Activated CD8-positive, alpha-beta T cell treated with anti-CD3 and anti-CD28 coated beads, Interleukin-2, amount 10 ng/mL, durations not matched to agents 7 days and 5 days (primary cell): ENCODE measurements around the gene RASGRF1. TPM values are rescaled to one million over a fixed set of nuclear protein-coding genes. Genes with fewer than 3 reads are reported as not detected.
"Not testable (repeated sequence)": the region's sequence is repeated elsewhere in the genome, so short reads cannot be mapped to it uniquely, and the experiment has no call there.

Source experiments
- ATAC-seq: fragments of 150-1000 bp; cut with Tn5 transposase; one replicate; pipeline ENCODE4 v1.10.0; 2021; ENCODE audit warnings: moderate library complexity
- CTCF ChIA-PET: fragments of 350-600 bp; sonication (Branson Sonifier 250); formaldehyde crosslinking; loops from one replicate; lab custom pipeline; 2021; ENCODE audit warnings: antibody characterized with exemption; lab: Charles Lee
- POLR2A ChIA-PET: fragments of 350-600 bp; sonication (Branson Sonifier 250); formaldehyde crosslinking; loops from one replicate; lab custom pipeline; 2021; ENCODE audit warnings: antibody characterized with exemption; lab: Charles Lee
- DNase-seq: peaks from one replicate; pipeline ENCODE4 v3.0.0-alpha.2; 2020
- H3K27ac Mint-ChIP-seq: one replicate; pipeline ENCODE4 v1.8.0; 2021; ENCODE audit warnings: mild to moderate bottlenecking, mixed read lengths
- H3K27me3 Mint-ChIP-seq: one replicate; pipeline ENCODE4 v1.8.0; 2021; ENCODE audit warnings: low read depth, mixed read lengths
- H3K36me3 Mint-ChIP-seq: one replicate; pipeline ENCODE4 v1.8.0; 2021; ENCODE audit warnings: low read depth, mixed read lengths
- H3K4me1 Mint-ChIP-seq: one replicate; pipeline ENCODE4 v1.8.0; 2021; ENCODE audit warnings: low read depth, mixed read lengths
- H3K4me3 Mint-ChIP-seq: one replicate; pipeline ENCODE4 v1.8.0; 2021; ENCODE audit warnings: mild to moderate bottlenecking, mixed read lengths
- H3K9me3 Mint-ChIP-seq: one replicate; pipeline ENCODE4 v1.8.0; 2022; ENCODE audit warnings: mixed read lengths; ENCODE audit not compliant: insufficient read depth
- total RNA-seq, 2 experiments: library from RNA; stranded (reverse); gene quantifications; one replicate each; pipeline ENCODE4 v1.2.3, GENCODE V29; 2021

Gene RASGRF1
- total RNA-seq, 2 experiments from 2014 or later: not detected

GRCh38 chr15:78997981-78998499 is 92.5 kb downstream of the RASGRF1 start:
- no peaks in the 10 kb centered on the region for H3K4me1 Mint-ChIP-seq
- no peaks in the 10 kb centered on the region for H3K36me3 Mint-ChIP-seq
- H3K27me3 Mint-ChIP-seq: peaks cover 2% of the 10 kb centered on the region
- CTCF ChIA-PET: interaction anchor here (0.8 kb wide), 1 partner anchor 9 kb away, joined by 3 read pairs; no protein-coding TSS in a partner anchor
- POLR2A ChIA-PET: no interaction called here
- DNase-seq (no peak), ATAC-seq (no peak)
- no peak overlapping the region for H3K27ac Mint-ChIP-seq
- H3K4me3 Mint-ChIP-seq: no peak overlapping the region
- H3K9me3 Mint-ChIP-seq: no peaks in the 10 kb centered on the region

- POLR2A ChIA-PET: no interaction called here
- Mint-ChIP-seq H3K27ac (no peak overlapping the region), H3K9me3 (no peaks in the 10 kb centered on the region), H3K36me3 (no peaks in the 10 kb centered on the region), H3K4me3 (no peak overlapping the region), H3K4me1 (no peaks in the 10 kb centered on the region), H3K27me3 (peaks cover 2% of the 10 kb centered on the region)
- ATAC-seq (no peak), DNase-seq (no peak)
- CTCF ChIA-PET: no interaction called here
These were observed 93.7 kb downstream of the RASGRF1 start for GRCh38 chr15:78996894-78997275.

DNA sequence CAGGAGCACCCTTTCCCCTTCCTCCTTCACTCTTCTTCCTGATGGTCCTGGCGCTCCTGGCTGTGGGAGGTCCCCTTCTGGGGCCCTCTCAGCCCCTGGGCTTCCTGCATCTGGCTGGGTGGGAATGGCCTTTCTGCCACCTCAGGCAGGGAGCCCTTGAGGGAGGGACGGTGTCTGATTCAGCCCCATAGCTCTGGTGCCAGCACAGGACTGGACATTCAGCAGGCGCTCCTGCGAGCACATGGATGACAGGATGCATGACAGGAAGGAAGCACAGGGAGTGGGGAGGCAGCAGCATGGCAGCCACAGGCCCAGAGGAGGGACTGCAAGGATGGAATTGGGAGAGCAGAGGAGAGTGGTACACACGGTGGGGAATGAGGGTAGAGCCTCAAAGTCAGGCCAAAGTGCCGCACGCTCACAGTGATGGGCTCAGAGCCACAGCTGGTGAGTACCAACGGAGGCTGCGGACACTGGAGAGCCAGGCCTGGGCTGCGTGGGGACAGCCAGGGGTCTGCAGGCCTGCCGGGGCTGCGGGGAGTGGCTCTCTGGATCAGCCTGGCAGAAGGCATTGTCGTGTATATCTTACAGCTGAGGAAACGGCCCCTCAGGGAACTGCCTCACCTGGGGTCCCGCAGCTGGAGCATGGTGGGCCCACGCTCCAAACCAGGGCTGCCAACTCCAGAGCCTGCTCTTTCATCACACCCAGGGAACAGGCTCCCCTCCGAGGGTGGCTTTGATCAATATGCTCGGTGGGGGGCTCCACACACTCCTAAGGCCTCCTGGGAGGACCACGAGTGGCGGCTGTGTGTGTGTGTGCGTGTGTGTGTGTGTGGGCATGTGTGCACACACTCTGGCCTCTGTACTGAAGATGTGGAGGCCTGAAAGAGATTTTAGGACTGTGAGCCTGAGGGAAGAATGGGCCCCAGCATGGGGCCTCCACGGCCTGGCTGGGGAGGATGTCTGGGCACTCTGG is 94.4 kb downstream of the RASGRF1 start:
- Mint-ChIP-seq H3K36me3 (no peaks in the 10 kb centered on the region), H3K4me3 (no peak overlapping the region), H3K27me3 (no peaks in the 10 kb centered on the region), H3K9me3 (no peaks in the 10 kb centered on the region), H3K4me1 (no peaks in the 10 kb centered on the region), H3K27ac (no peak overlapping the region)
- DNase-seq: no peak
- POLR2A ChIA-PET: no interaction called here
- no peak for ATAC-seq
- CTCF ChIA-PET: interaction anchor here (1.1 kb wide), 1 partner anchor 19 kb away, joined by 3 read pairs; no protein-coding TSS in a partner anchor

- H3K4me1 Mint-ChIP-seq, H3K9me3 Mint-ChIP-seq, H3K36me3 Mint-ChIP-seq, H3K4me3 Mint-ChIP-seq, POLR2A ChIA-PET, ATAC-seq, H3K27me3 Mint-ChIP-seq, H3K27ac Mint-ChIP-seq, DNase-seq: not testable (repeated sequence)
- CTCF ChIA-PET: interaction anchor here (1.1 to 1.5 kb wide), 2 partner anchors 18 to 190 kb away, joined by 3 read pairs; no protein-coding TSS in a partner anchor
These were observed 95.4 kb downstream of the RASGRF1 start for GRCh38 chr15:78995161-78995560.

DNA sequence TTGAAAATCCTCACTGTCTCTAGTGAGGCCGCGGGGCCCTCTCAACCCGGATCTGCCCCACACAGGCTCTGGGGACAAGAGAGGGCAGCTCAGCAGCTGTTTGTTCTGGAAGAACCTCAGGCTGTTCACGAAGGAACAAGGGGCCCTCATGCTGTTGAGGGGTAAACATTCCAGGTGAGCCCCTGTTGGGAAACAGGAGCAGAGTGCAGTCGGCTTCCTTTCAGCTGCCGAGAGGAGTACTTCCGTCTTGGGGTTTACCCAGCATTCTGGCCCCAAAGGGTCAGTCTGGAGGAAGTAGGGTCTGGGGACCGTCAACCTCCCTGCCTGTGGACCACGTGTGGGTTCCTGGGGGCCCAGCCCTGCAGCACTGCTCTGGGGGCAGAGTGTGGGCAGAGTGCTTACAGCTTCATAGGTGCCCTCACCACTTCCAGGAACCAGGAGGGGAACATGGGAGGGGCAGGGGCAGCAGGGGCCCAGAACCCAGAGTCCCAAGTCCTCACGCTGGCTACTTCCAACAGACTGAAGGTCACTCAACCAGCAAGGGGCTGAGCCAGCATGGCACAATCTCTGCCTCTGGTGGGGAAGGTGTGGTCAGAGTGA is 96.5 kb downstream of the RASGRF1 start:
- no peak overlapping the region for H3K27ac Mint-ChIP-seq
- H3K27me3 Mint-ChIP-seq: no peaks in the 10 kb centered on the region
- CTCF ChIA-PET: interaction anchor here (1.5 kb wide), 1 partner anchor 191 kb away, joined by 3 read pairs; no protein-coding TSS in a partner anchor
- no peak for ATAC-seq
- no peak overlapping the region for H3K4me3 Mint-ChIP-seq
- POLR2A ChIA-PET: no interaction called here
- no peak for DNase-seq
- no peaks in the 10 kb centered on the region for H3K36me3 Mint-ChIP-seq
- H3K9me3 Mint-ChIP-seq: no peaks in the 10 kb centered on the region
- H3K4me1 Mint-ChIP-seq: no peaks in the 10 kb centered on the region

- ChIA-PET POLR2A (no interaction called here), CTCF (no interaction called here)
- no peaks in the 10 kb centered on the region for H3K9me3 Mint-ChIP-seq
- peaks cover 2% of the 10 kb centered on the region for H3K27me3 Mint-ChIP-seq
- DNase-seq (no peak), ATAC-seq (no peak)
- H3K27ac Mint-ChIP-seq: no peak overlapping the region
- peaks cover 5% of the 10 kb centered on the region for H3K4me1 Mint-ChIP-seq
- no peak overlapping the region for H3K4me3 Mint-ChIP-seq
- H3K36me3 Mint-ChIP-seq: no peaks in the 10 kb centered on the region
These were observed 97.2 kb downstream of the RASGRF1 start for GRCh38 chr15:78993257-78993930.

GRCh38 chr15:78992416-78993256 is 97.9 kb downstream of the RASGRF1 start:
- H3K9me3 Mint-ChIP-seq: no peaks in the 10 kb centered on the region
- H3K27me3 Mint-ChIP-seq: peaks cover 10% of the 10 kb centered on the region
- no peak overlapping the region for H3K4me3 Mint-ChIP-seq
- H3K4me1 Mint-ChIP-seq: peaks cover 12% of the 10 kb centered on the region
- ChIA-PET CTCF (no interaction called here), POLR2A (no interaction called here)
- no peak for ATAC-seq
- H3K27ac Mint-ChIP-seq: no peak overlapping the region
- DNase-seq: no peak
- H3K36me3 Mint-ChIP-seq: no peaks in the 10 kb centered on the region

- ChIA-PET CTCF (no interaction called here), POLR2A (interaction anchor here (0.6 kb wide), 2 partner anchors 24 to 829 kb away, joined by 3 read pairs; no protein-coding TSS in a partner anchor)
- Mint-ChIP-seq H3K4me3 (no peak overlapping the region), H3K27me3 (peaks cover 10% of the 10 kb centered on the region), H3K4me1 (peaks cover 12% of the 10 kb centered on the region), H3K9me3 (no peaks in the 10 kb centered on the region), H3K36me3 (no peaks in the 10 kb centered on the region), H3K27ac (no peak overlapping the region)
- no peak for ATAC-seq
- DNase-seq: no peak
These were observed 98.7 kb downstream of the RASGRF1 start for GRCh38 chr15:78991879-78992278.

DNA sequence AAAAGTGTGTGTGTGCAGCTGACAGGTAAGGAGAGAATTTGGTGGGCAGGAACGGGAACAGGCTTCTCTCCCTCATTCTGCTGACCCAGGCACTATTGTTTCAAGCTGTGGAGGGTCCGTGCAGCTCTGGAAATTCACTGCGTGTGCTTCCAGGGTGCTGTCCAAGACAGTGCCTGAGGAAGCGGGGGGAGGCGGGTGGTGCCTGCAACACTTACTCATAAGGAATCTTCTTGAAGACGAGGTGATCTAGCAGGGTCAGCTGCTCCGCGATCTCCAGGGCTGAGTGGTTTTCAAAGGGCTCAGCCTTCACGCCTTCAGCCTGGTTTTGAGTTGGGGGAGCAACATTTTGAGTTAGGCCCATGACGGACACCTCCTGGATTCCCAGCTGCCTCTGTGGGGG is 99.1 kb downstream of the RASGRF1 start:
- peaks cover 12% of the 10 kb centered on the region for H3K4me1 Mint-ChIP-seq
- DNase-seq (no peak), ATAC-seq (no peak)
- CTCF ChIA-PET: no interaction called here
- peaks cover 10% of the 10 kb centered on the region for H3K27me3 Mint-ChIP-seq
- no peak overlapping the region for H3K27ac Mint-ChIP-seq
- no peaks in the 10 kb centered on the region for H3K36me3 Mint-ChIP-seq
- POLR2A ChIA-PET: interaction anchor here (0.6 kb wide), 2 partner anchors 24 to 830 kb away, joined by 3 read pairs; no protein-coding TSS in a partner anchor
- H3K9me3 Mint-ChIP-seq: no peaks in the 10 kb centered on the region
- no peak overlapping the region for H3K4me3 Mint-ChIP-seq

DNA sequence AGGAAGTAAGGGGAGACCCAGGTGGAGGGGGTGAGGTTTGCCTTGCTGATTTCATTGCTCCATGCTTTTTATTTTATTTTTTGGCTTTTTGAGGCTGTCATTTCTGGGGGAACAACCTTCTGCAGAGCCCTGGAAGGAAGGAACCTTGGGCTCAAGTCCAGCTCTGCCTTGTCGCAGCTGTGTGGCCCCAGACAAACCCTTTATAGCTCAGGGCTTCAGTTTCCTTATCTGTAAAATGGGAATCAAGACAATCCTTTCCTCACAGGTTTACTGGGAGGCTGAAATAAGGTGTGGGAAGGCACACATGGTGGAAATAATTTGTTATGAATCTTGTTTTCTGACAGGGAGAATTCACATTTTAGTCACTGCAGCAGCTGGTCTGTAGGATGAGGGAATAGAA is 100.3 kb downstream of the RASGRF1 start:
- POLR2A ChIA-PET: no interaction called here

GRCh38 chr15:78989701-78990240 is 100.8 kb downstream of the RASGRF1 start:
- no peaks in the 10 kb centered on the region for H3K9me3 Mint-ChIP-seq
- no peak for DNase-seq
- H3K36me3 Mint-ChIP-seq: no peaks in the 10 kb centered on the region
- H3K4me3 Mint-ChIP-seq: no peak overlapping the region
- H3K27ac Mint-ChIP-seq: no peak overlapping the region
- CTCF ChIA-PET: no interaction called here
- peaks cover 12% of the 10 kb centered on the region for H3K4me1 Mint-ChIP-seq
- peaks cover 15% of the 10 kb centered on the region for H3K27me3 Mint-ChIP-seq
- no peak for ATAC-seq
- POLR2A ChIA-PET: no interaction called here

More for the DNA sequence above, 100.3 kb downstream of the RASGRF1 start:
- peaks cover 12% of the 10 kb centered on the region for H3K4me1 Mint-ChIP-seq
- H3K36me3 Mint-ChIP-seq: no peaks in the 10 kb centered on the region
- CTCF ChIA-PET: no interaction called here
- no peak overlapping the region for H3K27ac Mint-ChIP-seq
- no peak overlapping the region for H3K4me3 Mint-ChIP-seq
- DNase-seq (no peak), ATAC-seq (no peak)
- H3K27me3 Mint-ChIP-seq: peaks cover 14% of the 10 kb centered on the region
- no peaks in the 10 kb centered on the region for H3K9me3 Mint-ChIP-seq
